Measurements from ENCODE around the gene GASK1A.

DNA sequence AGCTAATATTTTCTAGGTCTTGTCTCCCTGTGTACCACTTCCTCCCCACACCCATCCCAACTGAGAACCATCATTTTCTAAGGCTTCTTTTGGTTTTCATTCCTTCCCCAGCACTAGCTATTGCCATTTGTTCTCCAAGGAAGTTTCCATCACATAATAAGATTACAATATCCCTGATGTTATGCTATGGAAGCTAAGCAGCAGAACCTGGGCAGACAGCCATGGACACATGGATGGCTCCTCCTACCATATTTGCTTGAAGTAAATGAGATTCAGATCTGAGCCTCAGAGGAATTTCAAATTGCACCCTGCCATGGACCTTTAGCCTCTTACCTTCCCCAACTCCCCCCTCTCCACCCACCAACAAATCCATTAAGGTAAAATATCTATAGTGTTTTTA lies 31.5 kb downstream of the GASK1A start:
- TF ChIP-seq EZH2 (IDR thresholded peaks at IDR 0.05; ENCODE audit: low read length, unreplicated experiment) (no peak), EZH2phosphoT487 (IDR thresholded peaks at IDR 0.05; ENCODE audit: borderline replicate concordance, low read length) (no peak)
